Mesenchymal stem cell (in vitro differentiated cells and primary cell): ENCODE data around the gene CD74.

ENCODE experiments used
- DNase-seq: peaks from one replicate; pipeline ENCODE4 v3.0.0-alpha.2; 2013
- H2AFZ ChIP-seq: one replicate; pipeline ENCODE4 v1.6.1; 2013; ENCODE audit warnings: low read depth, mild to moderate bottlenecking, control low read depth, inconsistent platforms, low read length, moderate library complexity
- H2AK5ac ChIP-seq: 2 replicates; pipeline ENCODE4 v1.6.1; 2013; ENCODE audit warnings: low read length, moderate library complexity, mild to moderate bottlenecking, inconsistent platforms; ENCODE audit not compliant: severe bottlenecking
- H2BK120ac ChIP-seq: one replicate; pipeline ENCODE4 v1.6.1; 2013; ENCODE audit warnings: low read depth, mild to moderate bottlenecking, inconsistent platforms, low read length, moderate library complexity
- H2BK12ac ChIP-seq, 2 experiments: one replicate each; pipeline ENCODE4 v1.6.1; 2013; ENCODE audit warnings: inconsistent platforms in 2 of 2, low read length in 2 of 2, mild to moderate bottlenecking in 2 of 2, moderate library complexity in 2 of 2, control low read depth in 1 of 2
- H2BK15ac ChIP-seq: one replicate; pipeline ENCODE4 v1.6.1; 2013; ENCODE audit warnings: mild to moderate bottlenecking, low read depth, inconsistent platforms; ENCODE audit not compliant: poor library complexity, severe bottlenecking
- H2BK5ac ChIP-seq: 2 replicates; pipeline ENCODE4 v1.6.1; 2013; ENCODE audit warnings: low read depth, mild to moderate bottlenecking, low read length, control low read depth, inconsistent platforms; ENCODE audit not compliant: poor library complexity, severe bottlenecking
- H3K14ac ChIP-seq, 2 experiments: one replicate each; pipeline ENCODE4 v1.6.1; 2013; ENCODE audit warnings: inconsistent platforms in 2 of 2, low read length in 2 of 2, control low read depth in 1 of 2, mild to moderate bottlenecking in 1 of 2, moderate library complexity in 1 of 2
- H3K18ac ChIP-seq, 2 experiments: one replicate each; pipeline ENCODE4 v1.6.1; 2013; ENCODE audit warnings: inconsistent platforms in 2 of 2, low read length in 2 of 2, control low read depth in 1 of 2, low read depth in 1 of 2, mild to moderate bottlenecking in 1 of 2
- H3K23ac ChIP-seq, 2 experiments: one replicate each; pipeline ENCODE4 v1.6.1; 2013; ENCODE audit warnings: inconsistent platforms in 2 of 2, low read length in 2 of 2, mild to moderate bottlenecking in 2 of 2, moderate library complexity in 2 of 2, control low read depth in 1 of 2
- H3K27ac ChIP-seq: 2 replicates; pipeline ENCODE4 v1.5.1; 2013; ENCODE audit warnings: mild to moderate bottlenecking, moderate library complexity, low read length, control low read depth, inconsistent platforms; ENCODE audit not compliant: poor library complexity, severe bottlenecking
- H3K27me3 ChIP-seq, 2 experiments: 2 replicates each; pipeline versions ENCODE4 v1.6.1 to v1.7.0; 2013; ENCODE audit warnings: low read length in 2 of 2, mild to moderate bottlenecking in 2 of 2, moderate library complexity in 2 of 2, control low read depth in 1 of 2, inconsistent platforms in 1 of 2; ENCODE audit not compliant: control insufficient read depth in 1 of 2, insufficient read depth in 1 of 2
- H3K36me3 ChIP-seq, 2 experiments: 2 replicates each; pipeline versions ENCODE4 v1.6.1 to v1.7.0; 2013; ENCODE audit warnings: low read length in 2 of 2, control low read depth in 1 of 2, inconsistent platforms in 1 of 2, low read depth in 1 of 2, mild to moderate bottlenecking in 1 of 2; ENCODE audit not compliant: insufficient read depth in 2 of 2, control insufficient read depth in 1 of 2
- H3K4ac ChIP-seq, 2 experiments: one replicate each; pipeline ENCODE4 v1.6.1; 2013; ENCODE audit warnings: inconsistent platforms in 2 of 2, low read length in 2 of 2, mild to moderate bottlenecking in 2 of 2, moderate library complexity in 2 of 2, control low read depth in 1 of 2, low read depth in 1 of 2
- H3K4me1 ChIP-seq: 2 replicates; pipeline ENCODE4 v1.6.1; 2013; ENCODE audit warnings: low read depth, low read length, control low read depth; ENCODE audit not compliant: control insufficient read depth, insufficient read depth
- H3K4me2 ChIP-seq: 2 replicates; pipeline ENCODE4 v1.6.1; 2013; ENCODE audit warnings: low read length, mild to moderate bottlenecking, inconsistent platforms; ENCODE audit not compliant: poor library complexity, severe bottlenecking
- H3K4me3 ChIP-seq, 2 experiments: 2 replicates each; pipeline versions ENCODE4 v1.5.1 to v1.7.0; 2013; ENCODE audit warnings: low read length in 2 of 2, mild to moderate bottlenecking in 2 of 2, control low read depth in 1 of 2, low read depth in 1 of 2; ENCODE audit not compliant: insufficient read depth in 1 of 2
- H3K79me1 ChIP-seq: replicated peaks from 2 replicates; pipeline ENCODE4 v1.6.1; 2013; ENCODE audit warnings: mild to moderate bottlenecking, control low read depth, low read length, inconsistent platforms; ENCODE audit not compliant: poor library complexity, severe bottlenecking
- H3K9ac ChIP-seq: 2 replicates; pipeline ENCODE4 v1.7.0; 2013; ENCODE audit warnings: mild to moderate bottlenecking, low read length, moderate library complexity
- H3K9me3 ChIP-seq: 2 replicates; pipeline ENCODE4 v1.7.0; 2013; ENCODE audit warnings: mild to moderate bottlenecking, low read length; ENCODE audit not compliant: control insufficient read depth
- H4K8ac ChIP-seq: one replicate; pipeline ENCODE4 v1.6.1; 2013; ENCODE audit warnings: inconsistent platforms, mild to moderate bottlenecking, low read length, moderate library complexity
- H4K91ac ChIP-seq: one replicate; pipeline ENCODE4 v1.6.1; 2013; ENCODE audit warnings: mild to moderate bottlenecking, low read length, inconsistent platforms
- WGBS: methylation state at CpG from one replicate; pipeline ENCODE4 v1.1.7; 2013; ENCODE audit warnings: mixed read lengths; 5-methylcytosine and 5-hydroxymethylcytosine counted together

CD74 gene

GRCh38 chr5:150377964-150378694 is 34.6 kb downstream of the CD74 start:
- Histone ChIP-seq H3K23ac (no peak overlapping the region), H3K79me1 (peaks cover 19% of the 10 kb centered on the region), H3K4me1 (peaks cover 21% of the 10 kb centered on the region), H2BK5ac (peak overlapping the region; percentile 60), H3K4ac (peak overlapping the region; percentile 18 to 75), H3K18ac (peak overlapping the region in 1 of 2 experiments; percentile 97), H3K36me3 (peaks cover 87 to 90% of the 10 kb centered on the region in 2 experiments), H4K91ac (peak overlapping the region; percentile 98), H4K8ac (no peak overlapping the region), H2BK120ac (peak overlapping the region; percentile 71), H3K14ac (no peak overlapping the region), H2BK15ac (no peak overlapping the region), H3K27ac (peak overlapping the region; percentile 93), H3K4me2 (peak overlapping the region; percentile 11), H3K9me3 (peaks cover 6% of the 10 kb centered on the region), H2AFZ (no peak overlapping the region), H2BK12ac (no peak overlapping the region), H3K27me3 (no peaks in the 10 kb centered on the region), H2AK5ac (peak overlapping the region; percentile 98), H3K4me3 (no peak overlapping the region), H3K9ac (peak overlapping the region; percentile 77)
- WGBS: 1% methylated on average over 5 of the region's 5 CpGs
- DNase-seq: peak; percentile 98

GRCh38 chr5:150376799-150377771 is 35.6 kb downstream of the CD74 start:
- H3K4ac ChIP-seq: peak overlapping the region; percentile 72 to 80
- H4K91ac ChIP-seq: peak overlapping the region; percentile 93

GRCh38 chr5:150374651-150375050 is 38.1 kb downstream of the CD74 start:
- no peak overlapping the region for H3K18ac ChIP-seq
- H3K27ac ChIP-seq: no peak overlapping the region
- 96% methylated on average over 11 of the region's 11 CpGs for WGBS
- peaks cover 84 to 90% of the 10 kb centered on the region in 2 experiments for H3K36me3 ChIP-seq
- H2BK5ac ChIP-seq: no peak overlapping the region
- no peak overlapping the region for H3K4me2 ChIP-seq
- H3K9ac ChIP-seq: no peak overlapping the region
- H4K91ac ChIP-seq: no peak overlapping the region
- no peak for DNase-seq
- H3K23ac ChIP-seq: no peak overlapping the region
- H2BK120ac ChIP-seq: no peak overlapping the region
- peaks cover 21% of the 10 kb centered on the region for H3K4me1 ChIP-seq
- H2AFZ ChIP-seq: no peak overlapping the region
- no peak overlapping the region for H3K4ac ChIP-seq
- H3K14ac ChIP-seq: no peak overlapping the region
- H3K4me3 ChIP-seq: no peak overlapping the region
- H2AK5ac ChIP-seq: no peak overlapping the region
- no peak overlapping the region for H4K8ac ChIP-seq
- no peak overlapping the region for H2BK15ac ChIP-seq
- H2BK12ac ChIP-seq: no peak overlapping the region
- H3K27me3 ChIP-seq: no peaks in the 10 kb centered on the region
- H3K9me3 ChIP-seq: peaks cover 6% of the 10 kb centered on the region
- H3K79me1 ChIP-seq: peaks cover 21% of the 10 kb centered on the region

More at GRCh38 chr5:150376799-150377771, 35.6 kb downstream of the CD74 start:
- Histone ChIP-seq H3K4me1 (peaks cover 21% of the 10 kb centered on the region), H2AFZ (no peak overlapping the region), H2BK15ac (no peak overlapping the region), H3K4me3 (no peak overlapping the region), H3K9me3 (peaks cover 6% of the 10 kb centered on the region), H3K36me3 (peaks cover 87 to 90% of the 10 kb centered on the region in 2 experiments), H3K4me2 (no peak overlapping the region), H2BK12ac (peak overlapping the region; percentile 17 to 88), H3K79me1 (peaks cover 23% of the 10 kb centered on the region), H3K23ac (no peak overlapping the region), H3K9ac (peak overlapping the region; percentile 77), H3K27me3 (no peaks in the 10 kb centered on the region), H2BK120ac (peak overlapping the region; percentile 92), H3K14ac (peak overlapping the region in 1 of 2 experiments; percentile 27), H4K8ac (peak overlapping the region; percentile 95), H2AK5ac (peak overlapping the region; percentile 16), H2BK5ac (peak overlapping the region; percentile 69), H3K18ac (peak overlapping the region; percentile 63 to 92), H3K27ac (peak overlapping the region; percentile 93)
- DNase-seq: peak; percentile 77
- 40% methylated on average over 9 of the region's 10 CpGs for WGBS

- Histone ChIP-seq H3K79me1 (peaks cover 16% of the 10 kb centered on the region), H3K4ac (no peak overlapping the region), H3K4me1 (peaks cover 16% of the 10 kb centered on the region), H3K9ac (no peak overlapping the region), H3K18ac (no peak overlapping the region), H2BK12ac (no peak overlapping the region), H2BK15ac (no peak overlapping the region), H3K14ac (no peak overlapping the region), H3K27me3 (no peaks in the 10 kb centered on the region), H2BK120ac (no peak overlapping the region), H2BK5ac (no peak overlapping the region), H3K27ac (no peak overlapping the region), H4K8ac (no peak overlapping the region), H2AFZ (no peak overlapping the region), H3K4me2 (no peak overlapping the region), H2AK5ac (no peak overlapping the region), H3K4me3 (no peak overlapping the region), H3K9me3 (no peaks in the 10 kb centered on the region), H4K91ac (no peak overlapping the region), H3K23ac (no peak overlapping the region), H3K36me3 (peaks cover 90 to 93% of the 10 kb centered on the region in 2 experiments)
- DNase-seq: no peak
- 98% methylated on average over 6 of the region's 6 CpGs for WGBS
Measured at GRCh38 chr5:150372639-150373038, 40.1 kb downstream of the CD74 start.
